HG03045 (cell line): ENCODE results near the gene ENTPD1.

Experiments used
- ATAC-seq: cut with Tn5 transposase; IDR thresholded peaks from one replicate; pipeline ENCODE4 v1.9.1; 2021; ENCODE audit warnings: mild to moderate bottlenecking, moderate library complexity; ENCODE audit not compliant: unreplicated experiment

The ENTPD1 gene

GRCh38 chr10:95820363-95820762, 64.4 kb downstream of the ENTPD1 start:
- no peak for ATAC-seq

GRCh38 chr10:95821720-95822119, 65.8 kb downstream of the ENTPD1 start:
- ATAC-seq = no peak

GRCh38 chr10:95830044-95830443, 74.1 kb downstream of the ENTPD1 start:
- ATAC-seq = no peak

GRCh38 chr10:95831076-95831475, 75.1 kb downstream of the ENTPD1 start:
- ATAC-seq = no peak

GRCh38 chr10:95831515-95831914, 75.6 kb downstream of the ENTPD1 start:
- no peak for ATAC-seq

DNA sequence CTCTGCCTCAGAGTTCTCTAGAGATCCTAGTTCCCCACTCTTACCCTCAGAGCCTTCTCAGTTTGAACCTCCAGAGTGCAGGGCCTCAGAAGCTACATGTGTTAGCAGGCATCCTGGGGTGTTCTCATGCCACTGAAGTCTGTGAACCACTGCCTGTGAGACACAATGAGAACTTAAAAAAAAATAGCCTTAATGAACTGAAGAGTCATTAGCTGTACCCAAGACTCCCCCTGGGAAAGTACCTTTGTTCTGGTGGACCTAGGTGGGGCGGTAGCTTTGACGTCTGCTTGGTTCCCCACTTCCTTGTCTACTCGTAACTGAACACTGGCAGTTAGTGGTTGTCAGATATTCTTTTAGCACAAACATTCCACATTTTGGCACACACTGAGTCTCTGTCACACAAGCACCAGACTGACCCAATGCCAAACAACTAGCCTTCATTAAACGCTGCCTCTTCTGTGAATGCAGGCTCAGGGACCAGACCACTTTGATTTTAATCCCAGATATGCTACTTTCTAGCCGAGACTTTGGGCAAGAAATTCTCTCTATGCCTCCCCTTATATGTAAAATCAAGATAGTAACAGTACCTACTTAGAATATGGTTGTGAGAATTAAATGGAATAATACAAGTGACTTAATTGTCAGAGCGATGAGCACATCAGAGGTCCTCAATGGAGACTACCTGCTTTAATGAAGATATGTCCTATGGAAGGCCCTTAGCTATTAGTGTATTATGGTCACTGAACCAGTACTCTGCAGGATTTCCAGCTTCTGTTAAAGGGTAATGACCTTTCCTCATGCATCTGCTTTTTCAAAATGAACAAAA, 76.5 kb downstream of the ENTPD1 start:
- ATAC-seq = peak; percentile 81

GRCh38 chr10:95833042-95833610, 77.2 kb downstream of the ENTPD1 start:
- no peak for ATAC-seq

DNA sequence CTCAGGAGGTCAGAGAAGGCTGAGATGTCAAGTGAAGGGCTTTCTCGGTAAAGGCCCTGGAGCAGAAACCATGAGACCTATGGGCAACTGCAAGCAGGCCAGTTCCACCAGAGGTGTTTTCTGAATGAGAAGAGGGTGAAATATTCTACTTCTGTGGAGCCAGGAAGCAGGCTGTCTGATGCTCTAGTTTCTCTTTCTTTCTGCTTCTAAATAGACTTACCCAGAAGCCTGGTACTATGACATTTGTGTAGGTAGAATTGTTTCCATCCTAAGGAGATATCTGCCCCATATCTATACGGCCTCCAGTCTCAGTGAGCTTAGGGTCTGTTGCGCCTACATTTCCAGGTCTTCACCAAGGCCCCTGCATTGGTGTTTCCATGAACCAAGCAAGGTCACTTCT, 78.4 kb downstream of the ENTPD1 start:
- no peak for ATAC-seq

DNA sequence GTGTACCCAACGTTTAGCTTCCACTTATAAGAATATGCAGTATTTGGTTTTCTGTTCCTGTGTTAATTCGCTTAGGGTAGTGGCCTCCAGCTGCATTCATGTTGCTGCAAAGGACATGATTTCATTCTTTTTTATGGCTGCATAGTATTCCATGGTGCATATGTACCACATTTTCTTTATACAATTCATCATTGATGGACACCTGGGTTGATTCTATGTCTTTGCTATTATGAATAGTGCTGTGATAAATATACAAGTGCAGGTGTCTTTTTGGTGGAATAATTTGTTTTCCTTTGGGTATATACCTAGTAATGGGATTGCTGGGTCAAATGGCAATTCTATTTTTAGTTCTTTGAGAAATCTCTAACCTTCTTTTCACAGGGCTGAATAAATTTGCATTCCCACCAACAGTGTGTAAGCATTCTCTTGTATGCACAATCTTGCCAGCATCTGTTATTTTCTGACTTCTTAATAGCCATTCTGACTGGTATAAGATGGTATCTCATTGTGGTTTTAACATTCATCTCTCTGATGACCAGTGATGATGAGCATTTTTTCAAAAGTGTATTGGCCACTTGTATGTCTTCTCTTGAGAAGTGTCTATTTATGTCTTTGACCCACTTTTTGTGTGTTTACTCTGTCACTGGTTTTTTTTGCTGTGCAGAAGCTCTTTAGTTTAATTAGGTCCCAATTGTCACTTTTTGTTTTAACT, 79.3 kb downstream of the ENTPD1 start:
- no peak for ATAC-seq

GRCh38 chr10:95835911-95836310, 79.9 kb downstream of the ENTPD1 start:
- ATAC-seq = no peak

DNA sequence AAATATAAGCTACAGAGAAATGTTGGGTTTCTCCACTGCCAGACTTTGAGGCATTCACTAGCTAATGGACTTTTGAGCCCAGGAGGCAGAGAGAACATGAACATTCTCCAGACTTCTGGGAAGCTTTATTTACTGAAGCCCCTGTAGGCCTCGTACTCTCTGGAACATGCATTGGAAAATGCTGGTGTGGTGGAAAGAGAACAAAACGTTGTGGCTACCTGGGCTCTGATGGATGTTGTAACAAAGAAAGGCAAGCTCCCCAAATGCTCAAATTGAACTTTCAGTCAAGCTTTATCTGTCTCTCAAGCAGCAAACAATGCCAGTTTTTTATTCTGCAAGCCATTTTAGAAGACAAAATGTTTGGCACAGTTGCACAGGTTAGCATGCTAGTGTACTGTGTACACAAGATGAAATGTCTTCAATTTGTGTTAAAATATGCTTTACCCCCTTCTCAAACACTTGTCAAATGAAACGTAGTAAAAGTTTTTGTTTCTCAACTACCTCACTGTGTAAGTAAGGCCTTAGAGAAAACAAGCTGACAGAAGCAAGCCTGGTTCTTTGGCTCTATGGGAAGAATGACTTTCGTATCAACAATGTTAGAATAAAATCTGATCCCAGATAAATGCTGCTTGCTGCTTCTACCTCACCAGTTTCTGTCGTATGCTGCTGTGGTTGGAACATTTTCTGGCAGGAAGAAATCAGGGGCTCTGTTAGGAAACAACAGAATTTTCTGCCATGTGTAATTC, 80.8 kb downstream of the ENTPD1 start:
- no peak for ATAC-seq

DNA sequence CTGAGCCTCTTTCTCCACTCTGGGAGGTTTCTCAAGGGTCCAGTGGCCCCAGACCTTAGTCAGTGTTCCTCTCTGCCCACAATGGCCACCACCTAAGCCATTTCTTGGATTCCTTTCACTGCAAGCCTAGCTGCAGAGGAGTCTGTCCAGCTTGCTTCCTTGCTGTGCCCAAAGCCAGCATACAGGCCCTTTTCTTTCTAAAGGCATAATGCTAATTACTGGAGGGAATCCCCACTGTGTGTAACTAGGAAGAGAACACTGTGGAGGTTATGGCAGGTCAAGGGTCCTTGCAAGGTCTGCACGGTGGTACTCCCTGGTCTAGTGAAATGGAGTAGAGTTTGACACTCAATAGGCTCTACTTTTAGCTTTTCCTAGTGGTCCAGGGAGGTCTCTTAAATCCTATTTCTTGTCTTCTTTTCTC, 81.4 kb downstream of the ENTPD1 start:
- peak; percentile 27 for ATAC-seq

- peak; percentile 44 for ATAC-seq
Measured at GRCh38 chr10:95837783-95838182, 81.8 kb downstream of the ENTPD1 start.

- no peak for ATAC-seq
Measured at GRCh38 chr10:95840121-95840520, 84.2 kb downstream of the ENTPD1 start.

GRCh38 chr10:95840681-95841080, 84.7 kb downstream of the ENTPD1 start:
- no peak for ATAC-seq

- ATAC-seq = no peak
Measured at GRCh38 chr10:95841661-95842498, 85.9 kb downstream of the ENTPD1 start.

DNA sequence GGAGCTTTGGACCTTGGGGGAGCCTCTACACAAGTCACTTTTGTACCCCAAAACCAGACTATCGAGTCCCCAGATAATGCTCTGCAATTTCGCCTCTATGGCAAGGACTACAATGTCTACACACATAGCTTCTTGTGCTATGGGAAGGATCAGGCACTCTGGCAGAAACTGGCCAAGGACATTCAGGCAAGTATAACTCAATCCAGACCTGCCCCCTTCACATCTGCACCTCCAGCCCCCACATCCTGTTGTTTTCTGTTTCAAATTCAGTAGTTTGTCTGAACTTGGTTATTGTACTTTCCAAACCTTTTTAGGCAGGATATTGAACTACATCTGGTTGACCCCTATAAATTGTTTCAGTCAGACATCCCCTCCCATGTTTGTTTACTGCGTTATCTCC, 89.4 kb downstream of the ENTPD1 start:
- no peak for ATAC-seq

- no peak for ATAC-seq
Measured at GRCh38 chr10:95847007-95847406, 91.0 kb downstream of the ENTPD1 start.

DNA sequence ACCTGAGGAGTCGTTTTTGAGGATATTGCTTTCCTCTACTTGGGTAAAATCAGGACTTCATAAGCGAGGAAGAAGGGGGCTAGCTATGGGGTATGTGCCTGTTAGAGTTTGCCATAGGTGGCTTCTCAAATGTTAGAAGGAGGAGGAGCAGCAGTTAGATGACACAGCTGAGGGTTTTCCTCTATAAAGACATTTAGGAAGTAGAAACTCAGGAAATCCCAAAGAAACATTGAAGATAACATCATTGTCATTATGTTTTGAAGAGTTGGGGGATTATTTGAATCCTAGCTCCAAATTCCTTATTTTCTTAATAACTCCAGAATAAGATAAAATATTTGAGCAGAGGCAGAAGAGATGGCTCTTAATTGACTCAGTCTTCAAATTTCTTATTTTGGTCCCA, 92.9 kb downstream of the ENTPD1 start:
- ATAC-seq = no peak

GRCh38 chr10:95850791-95851190, 94.8 kb downstream of the ENTPD1 start:
- no peak for ATAC-seq
